Hepatocyte (in vitro differentiated cells): ENCODE measurements around the gene APRT. TPM values are rescaled to one million over a fixed set of nuclear protein-coding genes. Genes with fewer than 3 reads are reported as not detected.

ENCODE experiments used
- DNase-seq: peaks from one replicate; pipeline ENCODE4 v3.0.0-alpha.2; 2016; ENCODE audit warnings: low spot score
- H2AFZ ChIP-seq: fragments of 200-600 bp; sonication (generic); 2 replicates; pipeline ENCODE4 v1.6.0; 2016; ENCODE audit warnings: antibody characterized with exemption, mild to moderate bottlenecking
- H3K27ac ChIP-seq: fragments of 200-600 bp; sonication (generic); 2 replicates; pipeline ENCODE4 v1.5.1; 2016; ENCODE audit warnings: mild to moderate bottlenecking
- H3K27me3 ChIP-seq: fragments of 200-600 bp; sonication (generic); 2 replicates; pipeline ENCODE4 v1.6.1; 2016
- H3K36me3 ChIP-seq: fragments of 200-600 bp; sonication (generic); replicated peaks from 2 replicates; pipeline ENCODE4 v1.5.1; 2016; ENCODE audit warnings: low read depth; ENCODE audit not compliant: insufficient read depth
- H3K4me1 ChIP-seq: fragments of 200-600 bp; sonication (generic); 2 replicates; pipeline ENCODE4 v1.5.1; 2016; ENCODE audit warnings: mild to moderate bottlenecking, moderate library complexity; ENCODE audit not compliant: insufficient read depth
- H3K4me2 ChIP-seq: fragments of 200-600 bp; sonication (generic); 2 replicates; pipeline ENCODE4 v1.6.0; 2016
- H3K4me3 ChIP-seq: fragments of 200-600 bp; sonication (generic); 2 replicates; pipeline ENCODE4 v1.5.1; 2016; ENCODE audit warnings: mild to moderate bottlenecking
- H3K79me2 ChIP-seq: fragments of 200-600 bp; sonication (generic); 2 replicates; pipeline ENCODE4 v1.6.0; 2017; ENCODE audit warnings: mild to moderate bottlenecking
- H3K9me2 ChIP-seq: fragments of 200-600 bp; sonication (generic); replicated peaks from 2 replicates; pipeline ENCODE4 v1.6.0; 2017; ENCODE audit warnings: mild to moderate bottlenecking; ENCODE audit not compliant: insufficient read depth
- H3K9me3 ChIP-seq: fragments of 200-600 bp; sonication (generic); 2 replicates; pipeline ENCODE4 v1.5.1; 2016; ENCODE audit warnings: low read depth, mild to moderate bottlenecking
- H4K20me1 ChIP-seq: fragments of 200-600 bp; sonication (generic); 2 replicates; pipeline ENCODE4 v1.6.0; 2016; ENCODE audit warnings: mild to moderate bottlenecking; ENCODE audit not compliant: insufficient read depth, poor library complexity, severe bottlenecking
- EZH2 ChIP-seq: fragments of 200-600 bp; sonication (generic); IDR thresholded peaks from 2 replicates; pipeline ENCODE4 v1.6.1; 2016; ENCODE audit warnings: antibody characterized with exemption, mild to moderate bottlenecking, borderline replicate concordance
- EZH2phosphoT487 ChIP-seq: fragments of 200-600 bp; sonication (generic); IDR thresholded peaks from one replicate; pipeline ENCODE4 v1.6.1; 2018; ENCODE audit warnings: antibody characterized with exemption, mild to moderate bottlenecking, low read depth, moderate library complexity; ENCODE audit not compliant: unreplicated experiment, severe bottlenecking
- WGBS: methylation state at CpG from one replicate; pipeline ENCODE4 v1.1.6; 2016; ENCODE audit warnings: low lambda C conversion rate; ENCODE audit errors: missing lambda C conversion rate; 5-methylcytosine and 5-hydroxymethylcytosine counted together
- polyA plus RNA-seq: library from polyadenylated mRNA; unstranded; fragments of >200 nt; fragmentation: Nextera tagmentation; extraction: Ambion mirVana; gene quantifications from 2 replicates; pipeline ENCODE4 v1.2.1, GENCODE V29; 2016
- total RNA-seq: library from RNA; depleted of rRNA; stranded (reverse); fragments of >200 nt; gene quantifications from 2 replicates; pipeline ENCODE4 v1.2.3, GENCODE V29; 2014
- TF ChIP-seq, protein P1 (sequence below): fragments of 200-600 bp; sonication (generic); IDR thresholded peaks from 2 replicates; pipeline ENCODE4 v1.5.1; 2016; ENCODE audit warnings: antibody characterized with exemption, mild to moderate bottlenecking; ENCODE audit not compliant: poor library complexity

The APRT gene
- total and polyA plus RNA-seq, 2 experiments from 2014 or later, result 101 to 237 TPM

DNA sequence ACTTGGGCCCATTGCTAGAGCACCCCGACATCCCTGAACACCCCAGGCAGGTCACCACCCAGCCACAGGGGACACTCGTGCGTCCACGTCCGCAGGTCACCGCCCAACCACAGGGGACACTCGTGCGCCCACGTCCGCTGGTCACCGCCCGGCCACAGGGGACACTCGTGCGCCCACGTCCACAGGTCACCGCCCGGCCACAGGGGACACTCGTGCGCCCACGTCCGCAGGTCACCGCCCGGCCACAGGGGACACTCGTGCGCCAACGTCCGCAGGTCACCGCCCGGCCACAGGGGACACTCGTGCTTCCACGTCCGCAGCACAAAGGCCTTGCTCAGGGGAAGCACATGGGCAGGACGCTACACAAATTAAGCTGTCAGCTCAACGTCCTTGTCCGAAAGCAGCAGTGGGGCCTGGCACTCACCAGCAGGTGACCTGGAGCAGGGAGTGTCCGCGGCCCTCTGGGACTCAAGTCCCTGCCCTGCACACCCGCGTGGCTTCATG lies 27.4 kb upstream of the APRT start:
- no peak for DNase-seq
- Histone ChIP-seq H3K36me3 (no peaks in the 10 kb centered on the region), H3K4me3 (no peak overlapping the region), H3K4me2 (no peak overlapping the region), H3K9me3 (no peaks in the 10 kb centered on the region), H4K20me1 (no peaks in the 10 kb centered on the region), H2AFZ (no peak overlapping the region), H3K4me1 (no peaks in the 10 kb centered on the region), H3K79me2 (no peaks in the 10 kb centered on the region), H3K27me3 (no peaks in the 10 kb centered on the region), H3K9me2 (no peaks in the 10 kb centered on the region), H3K27ac (no peak overlapping the region)
- TF ChIP-seq EZH2 (no peak), EZH2phosphoT487 (no peak)
- TF ChIP-seq, protein P1, sequence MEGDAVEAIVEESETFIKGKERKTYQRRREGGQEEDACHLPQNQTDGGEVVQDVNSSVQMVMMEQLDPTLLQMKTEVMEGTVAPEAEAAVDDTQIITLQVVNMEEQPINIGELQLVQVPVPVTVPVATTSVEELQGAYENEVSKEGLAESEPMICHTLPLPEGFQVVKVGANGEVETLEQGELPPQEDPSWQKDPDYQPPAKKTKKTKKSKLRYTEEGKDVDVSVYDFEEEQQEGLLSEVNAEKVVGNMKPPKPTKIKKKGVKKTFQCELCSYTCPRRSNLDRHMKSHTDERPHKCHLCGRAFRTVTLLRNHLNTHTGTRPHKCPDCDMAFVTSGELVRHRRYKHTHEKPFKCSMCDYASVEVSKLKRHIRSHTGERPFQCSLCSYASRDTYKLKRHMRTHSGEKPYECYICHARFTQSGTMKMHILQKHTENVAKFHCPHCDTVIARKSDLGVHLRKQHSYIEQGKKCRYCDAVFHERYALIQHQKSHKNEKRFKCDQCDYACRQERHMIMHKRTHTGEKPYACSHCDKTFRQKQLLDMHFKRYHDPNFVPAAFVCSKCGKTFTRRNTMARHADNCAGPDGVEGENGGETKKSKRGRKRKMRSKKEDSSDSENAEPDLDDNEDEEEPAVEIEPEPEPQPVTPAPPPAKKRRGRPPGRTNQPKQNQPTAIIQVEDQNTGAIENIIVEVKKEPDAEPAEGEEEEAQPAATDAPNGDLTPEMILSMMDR, result no peak
- 97% methylated on average over 24 of the region's 39 CpGs for WGBS

DNA sequence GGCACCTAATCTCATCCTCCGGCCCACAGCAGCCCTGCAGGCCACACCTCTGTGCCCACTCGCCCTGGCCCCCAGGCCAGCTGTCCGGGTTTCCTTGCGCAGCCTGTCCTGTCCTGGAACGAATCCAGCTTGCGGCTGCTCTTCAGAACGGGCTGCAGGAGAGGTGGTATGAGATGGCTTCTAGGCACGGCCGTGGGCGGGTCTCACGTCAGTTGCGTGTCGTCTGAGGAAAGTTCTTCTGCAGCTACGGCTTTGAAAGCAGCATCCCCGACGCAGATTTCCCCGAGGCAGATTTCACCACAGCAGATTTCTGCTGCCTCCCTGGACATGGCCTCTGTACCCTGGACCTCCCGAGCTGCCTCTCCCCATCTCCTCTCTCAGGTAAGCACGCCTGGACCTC lies 26.8 kb upstream of the APRT start:
- Histone ChIP-seq H3K9me3 (no peaks in the 10 kb centered on the region), H3K36me3 (no peaks in the 10 kb centered on the region), H3K9me2 (no peaks in the 10 kb centered on the region), H3K27ac (no peak overlapping the region), H3K4me1 (no peaks in the 10 kb centered on the region), H3K79me2 (no peaks in the 10 kb centered on the region), H2AFZ (no peak overlapping the region), H3K4me2 (no peak overlapping the region), H3K4me3 (no peak overlapping the region), H4K20me1 (no peaks in the 10 kb centered on the region), H3K27me3 (no peaks in the 10 kb centered on the region)
- TF ChIP-seq, protein P1, result no peak
- no peak for TF ChIP-seq EZH2
- TF ChIP-seq EZH2phosphoT487, result no peak
- DNase-seq, result no peak
- 96% methylated on average over 19 of the region's 19 CpGs for WGBS

DNA sequence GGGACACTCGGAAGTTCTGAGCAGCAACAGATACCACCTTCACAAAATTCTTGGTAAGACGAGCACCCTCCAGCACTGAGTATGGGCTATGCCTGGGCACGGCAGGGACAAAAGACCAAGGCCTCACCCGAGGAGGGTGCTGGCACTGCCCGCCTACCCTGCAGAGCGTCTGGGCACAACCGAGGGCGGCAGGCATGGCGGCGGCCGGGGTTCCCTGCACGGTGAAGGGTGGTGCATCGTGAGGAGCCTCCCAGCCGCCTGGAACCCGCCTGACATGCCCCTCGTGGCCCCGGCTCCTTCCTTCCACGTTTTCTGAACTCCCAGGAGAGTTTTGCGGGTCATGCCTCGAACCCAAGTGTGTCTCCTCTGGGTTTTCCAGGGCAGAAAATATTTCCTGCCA lies 26.1 kb upstream of the APRT start:
- Histone ChIP-seq H2AFZ (no peak overlapping the region), H3K36me3 (no peaks in the 10 kb centered on the region), H3K9me3 (no peaks in the 10 kb centered on the region), H3K9me2 (no peaks in the 10 kb centered on the region), H3K4me3 (no peak overlapping the region), H4K20me1 (no peaks in the 10 kb centered on the region), H3K4me1 (no peaks in the 10 kb centered on the region), H3K4me2 (no peak overlapping the region), H3K79me2 (no peaks in the 10 kb centered on the region), H3K27me3 (no peaks in the 10 kb centered on the region), H3K27ac (no peak overlapping the region)
- WGBS, result 96% methylated on average over 20 of the region's 20 CpGs
- TF ChIP-seq EZH2phosphoT487 (no peak), EZH2 (no peak)
- TF ChIP-seq, protein P1, result no peak
- DNase-seq, result no peak

DNA sequence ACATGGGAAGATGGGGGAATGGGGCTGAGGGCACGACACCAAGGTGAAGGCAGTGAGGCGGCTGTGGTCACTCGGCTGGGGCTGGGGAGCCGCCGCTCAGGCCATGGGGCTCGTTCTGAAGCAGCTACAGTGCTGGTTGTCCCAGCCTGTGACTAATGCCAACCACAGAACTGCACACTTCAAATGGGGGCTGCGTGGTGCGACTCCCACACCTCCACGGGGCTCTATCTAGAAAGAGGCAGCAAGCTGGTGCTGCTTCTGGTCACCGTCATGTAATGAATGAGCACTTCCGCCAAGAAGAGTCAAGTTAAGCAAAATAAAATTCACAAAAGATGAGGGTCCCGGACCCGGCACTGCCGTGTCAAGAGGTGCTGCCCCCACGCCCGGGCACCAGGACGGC lies 25.1 kb upstream of the APRT start:
- no peak overlapping the region for H3K4me3 ChIP-seq
- WGBS, result 94% methylated on average over 17 of the region's 17 CpGs
- no peaks in the 10 kb centered on the region for H3K4me1 ChIP-seq
- no peak overlapping the region for H3K27ac ChIP-seq
- H3K27me3 ChIP-seq, result no peaks in the 10 kb centered on the region
- TF ChIP-seq EZH2phosphoT487, result no peak
- TF ChIP-seq, protein P1, result no peak
- DNase-seq, result no peak
- H3K36me3 ChIP-seq, result no peaks in the 10 kb centered on the region
- no peak overlapping the region for H2AFZ ChIP-seq
- H3K79me2 ChIP-seq, result no peaks in the 10 kb centered on the region
- H4K20me1 ChIP-seq, result no peaks in the 10 kb centered on the region
- no peaks in the 10 kb centered on the region for H3K9me3 ChIP-seq
- H3K4me2 ChIP-seq, result no peak overlapping the region
- no peaks in the 10 kb centered on the region for H3K9me2 ChIP-seq
